Fibroblast of lung (primary cell): ENCODE data around the gene LPXN. TPM values are rescaled to one million over a fixed set of nuclear protein-coding genes. Genes with fewer than 3 reads are reported as not detected.

Source experiments
- DNase-seq, 2 donors: peaks; one replicate each; pipeline versions ENCODE4 v3.0.0 to v3.0.0-alpha.2; 2010; ENCODE audit warnings: low read depth in 2 of 2
- H2AFZ ChIP-seq: 2 replicates; pipeline ENCODE4 v1.5.1; 2012; ENCODE audit warnings: low read length, control low read depth, inconsistent platforms
- H3K27ac ChIP-seq: 2 replicates; pipeline ENCODE4 v1.5.1; 2011; ENCODE audit warnings: low read length, control low read depth; ENCODE audit not compliant: insufficient read depth
- H3K27me3 ChIP-seq: 2 replicates; pipeline ENCODE4 v1.5.1; 2011; ENCODE audit warnings: mild to moderate bottlenecking, low read length; ENCODE audit not compliant: control insufficient read depth, insufficient read depth
- H3K36me3 ChIP-seq: 2 replicates; pipeline ENCODE4 v1.5.1; 2011; ENCODE audit warnings: low read length; ENCODE audit not compliant: control insufficient read depth, insufficient read depth
- H3K4me1 ChIP-seq: 2 replicates; pipeline ENCODE4 v1.5.1; 2011; ENCODE audit warnings: low read length; ENCODE audit not compliant: control insufficient read depth, insufficient read depth; ENCODE audit errors: extremely low read depth
- H3K4me2 ChIP-seq: 2 replicates; pipeline ENCODE4 v1.5.1; 2011; ENCODE audit warnings: low read length, control low read depth; ENCODE audit not compliant: insufficient read depth; ENCODE audit errors: extremely low read depth
- H3K4me3 ChIP-seq, 4 experiments: fragments of 200-600 bp in 1 of 4; sonication (generic) in 1 of 4; replicated peaks in 1 of 4; 2 replicates each; pipeline ENCODE4 v1.5.1; 2011 to 2016; ENCODE audit warnings: low read length in 4 of 4, low read depth in 3 of 4, mild to moderate bottlenecking in 3 of 4, control low read depth in 2 of 4, inconsistent platforms in 1 of 4, mixed read lengths in 1 of 4; ENCODE audit not compliant: insufficient read depth in 1 of 4; ENCODE audit errors: control extremely low read depth in 1 of 4
- H3K79me2 ChIP-seq: 2 replicates; pipeline ENCODE4 v1.5.1; 2012; ENCODE audit warnings: mild to moderate bottlenecking, low read length, inconsistent platforms; ENCODE audit not compliant: control insufficient read depth, insufficient read depth
- H3K9ac ChIP-seq: 2 replicates; pipeline ENCODE4 v1.5.1; 2011; ENCODE audit warnings: mild to moderate bottlenecking, low read length, control low read depth; ENCODE audit not compliant: insufficient read depth
- H3K9me3 ChIP-seq: 2 replicates; pipeline ENCODE4 v1.5.1; 2012; ENCODE audit warnings: low read depth, low read length; ENCODE audit not compliant: control insufficient read depth, insufficient read depth
- H4K20me1 ChIP-seq: 2 replicates; pipeline ENCODE4 v1.5.1; 2011; ENCODE audit warnings: low read length; ENCODE audit not compliant: control insufficient read depth, insufficient read depth; ENCODE audit errors: extremely low read depth
- CTCF ChIP-seq, 2 donors: IDR thresholded peaks in 1 of 2; conservative IDR thresholded peaks in 1 of 2; 1 replicate in 1 of 2; 2 replicates in 1 of 2; pipeline ENCODE4 v1.5.1; 2011 to 2012; ENCODE audit warnings: low read length in 2 of 2, control low read depth in 1 of 2, inconsistent platforms in 1 of 2, low read depth in 1 of 2, mild to moderate bottlenecking in 1 of 2
- EZH2 ChIP-seq: IDR thresholded peaks from 2 replicates; pipeline ENCODE4 v1.5.1; 2012; ENCODE audit warnings: low read length, control low read depth, mild to moderate bottlenecking; ENCODE audit errors: missing control alignments
- polyA plus RNA-seq, 2 donors: library from polyadenylated mRNA; depleted of rRNA in 1 of 2; stranded (reverse) in 1 of 2; unstranded in 1 of 2; fragments of >200 nt; gene quantifications; 2 replicates each; pipeline ENCODE4 v1.2.1, GENCODE V29; 2011 to 2012; ENCODE audit warnings: missing spikeins in 1 of 2
- total RNA-seq: library from RNA; depleted of rRNA; stranded (reverse); fragments of >200 nt; gene quantifications from 2 replicates; pipeline ENCODE4 v1.2.1, GENCODE V29; 2014

LPXN gene
- total and polyA plus RNA-seq, 2 donors (not counting 1 experiment from before 2014, with no cell fraction given) = 8.6 to 9.2 TPM

- no peak for TF ChIP-seq CTCF (conservative IDR thresholded peaks at IDR 0.05 in 1 of 2, IDR thresholded peaks at IDR 0.05 in 1 of 2; ENCODE audit: low read depth in 1 of 2, low read length in 2 of 2)
- no peak for TF ChIP-seq EZH2
- no peak overlapping the region for H3K4me2 ChIP-seq
- H3K36me3 ChIP-seq = no peaks in the 10 kb centered on the region
- H3K79me2 ChIP-seq = no peaks in the 10 kb centered on the region
- H3K9ac ChIP-seq = no peak overlapping the region
- H3K27ac ChIP-seq = no peak overlapping the region
- H3K27me3 ChIP-seq = no peaks in the 10 kb centered on the region
- H4K20me1 ChIP-seq = no peaks in the 10 kb centered on the region
- H3K9me3 ChIP-seq = no peaks in the 10 kb centered on the region
- H3K4me3 ChIP-seq = no peak overlapping the region
- no peaks in the 10 kb centered on the region for H3K4me1 ChIP-seq
- no peak for DNase-seq
- H2AFZ ChIP-seq = no peak overlapping the region
Measured at GRCh38 chr11:58509748-58510147, 65.9 kb downstream of the LPXN start.

- no peak overlapping the region for H3K9ac ChIP-seq
- TF ChIP-seq EZH2 = no peak
- H3K4me2 ChIP-seq = no peak overlapping the region
- H3K9me3 ChIP-seq = no peaks in the 10 kb centered on the region
- H2AFZ ChIP-seq = no peak overlapping the region
- H3K36me3 ChIP-seq = no peaks in the 10 kb centered on the region
- H3K27me3 ChIP-seq = no peaks in the 10 kb centered on the region
- H3K4me1 ChIP-seq = no peaks in the 10 kb centered on the region
- no peaks in the 10 kb centered on the region for H4K20me1 ChIP-seq
- DNase-seq = no peak
- no peaks in the 10 kb centered on the region for H3K79me2 ChIP-seq
- no peak overlapping the region for H3K4me3 ChIP-seq
- H3K27ac ChIP-seq = no peak overlapping the region
Measured at GRCh38 chr11:58508814-58509213, 66.8 kb downstream of the LPXN start.

GRCh38 chr11:58508005-58508404, 67.7 kb downstream of the LPXN start, which contains the start of gene OR5B21:
Gene OR5B21 (minus strand): TSS chr11:58508105. CDS start chr11:58508105, 0 bp downstream.
- no peaks in the 10 kb centered on the region for H3K27me3 ChIP-seq
- no peak within 1 kb of the TSS for H3K4me3 ChIP-seq
- TF ChIP-seq EZH2 (no peak), CTCF (conservative IDR thresholded peaks at IDR 0.05 in 1 of 2, IDR thresholded peaks at IDR 0.05 in 1 of 2; ENCODE audit: low read depth in 1 of 2, low read length in 2 of 2) (no peak)
- H3K79me2 ChIP-seq = no peaks in the 10 kb centered on the region
- H3K27ac ChIP-seq = no peak within 1 kb of the TSS
- no peaks in the 10 kb centered on the region for H3K36me3 ChIP-seq
- H3K4me1 ChIP-seq = no peaks in the 10 kb centered on the region
- no peak within 1 kb of the TSS for H3K4me2 ChIP-seq
- H3K9me3 ChIP-seq = no peaks in the 10 kb centered on the region
- no peak within 1 kb of the TSS for H2AFZ ChIP-seq
- no peak for DNase-seq
- H4K20me1 ChIP-seq = no peaks in the 10 kb centered on the region
- H3K9ac ChIP-seq = no peak within 1 kb of the TSS
